ENCODE measurements around the gene FAM170B. TPM values are rescaled to one million over a fixed set of nuclear protein-coding genes. Genes with fewer than 3 reads are reported as not detected.

The FAM170B gene
- not detected for polyA plus RNA-seq (ENCODE audit: insufficient read length)

DNA sequence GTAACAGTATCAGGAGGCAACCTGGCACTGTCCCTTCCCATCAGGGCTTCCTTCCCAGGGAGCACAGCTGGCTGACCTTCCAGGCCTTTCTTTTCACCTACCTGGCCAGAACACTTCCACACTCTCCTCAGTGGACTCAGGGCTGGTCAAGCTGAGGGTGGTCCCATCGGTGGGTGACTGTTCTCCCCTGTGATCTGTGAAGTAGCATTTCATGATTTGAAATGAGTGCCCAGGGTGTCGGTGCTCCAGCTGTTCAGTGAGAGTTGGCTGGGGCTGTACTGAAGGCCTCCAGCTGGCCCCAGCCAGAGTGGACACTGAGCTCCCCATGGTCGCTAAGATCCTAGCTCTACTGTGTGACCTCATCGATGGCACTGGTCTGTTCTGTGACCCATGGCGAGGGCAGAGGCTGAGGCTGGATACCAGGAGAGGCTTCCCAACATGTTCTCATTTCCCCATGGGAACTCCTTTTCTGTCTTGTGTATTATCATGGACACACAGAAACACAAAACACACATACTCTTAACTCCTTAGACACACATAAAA, at the start of gene FAM170B:
Gene FAM170B (minus strand): TSS at position 316 of the 543 bp plus-strand sequence. CDS start 103 bp downstream, at position 213.
- DNase-seq (ENCODE audit: low read depth), result no peak

DNA sequence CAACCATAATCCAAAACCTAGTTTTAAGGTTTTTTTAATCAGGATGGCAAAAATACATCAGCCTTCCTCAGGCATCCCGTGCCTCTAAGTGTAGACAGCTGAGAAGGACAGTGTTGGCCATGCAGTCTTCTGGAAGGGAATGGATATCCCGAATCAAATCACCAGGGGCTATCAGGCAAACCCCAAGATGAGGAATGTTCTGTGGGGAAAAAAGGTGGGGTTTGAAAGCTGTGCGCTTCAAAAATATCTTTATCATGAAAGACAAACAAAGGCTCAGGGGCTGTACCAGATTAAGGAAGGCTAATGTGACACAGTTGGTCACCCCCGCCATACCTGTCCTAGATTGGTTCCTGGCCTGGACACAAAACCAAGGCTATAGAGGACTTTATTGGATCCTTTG, 49.0 kb upstream of the FAM170B start:
- DNase-seq (ENCODE audit: low read depth), result no peak

- no peak for DNase-seq (ENCODE audit: low read depth)
Measured at GRCh38 chr10:49180444-49180860, 46.6 kb upstream of the FAM170B start.

GRCh38 chr10:49179699-49180443, 46.0 kb upstream of the FAM170B start:
- no peak for DNase-seq (ENCODE audit: low read depth)

DNA sequence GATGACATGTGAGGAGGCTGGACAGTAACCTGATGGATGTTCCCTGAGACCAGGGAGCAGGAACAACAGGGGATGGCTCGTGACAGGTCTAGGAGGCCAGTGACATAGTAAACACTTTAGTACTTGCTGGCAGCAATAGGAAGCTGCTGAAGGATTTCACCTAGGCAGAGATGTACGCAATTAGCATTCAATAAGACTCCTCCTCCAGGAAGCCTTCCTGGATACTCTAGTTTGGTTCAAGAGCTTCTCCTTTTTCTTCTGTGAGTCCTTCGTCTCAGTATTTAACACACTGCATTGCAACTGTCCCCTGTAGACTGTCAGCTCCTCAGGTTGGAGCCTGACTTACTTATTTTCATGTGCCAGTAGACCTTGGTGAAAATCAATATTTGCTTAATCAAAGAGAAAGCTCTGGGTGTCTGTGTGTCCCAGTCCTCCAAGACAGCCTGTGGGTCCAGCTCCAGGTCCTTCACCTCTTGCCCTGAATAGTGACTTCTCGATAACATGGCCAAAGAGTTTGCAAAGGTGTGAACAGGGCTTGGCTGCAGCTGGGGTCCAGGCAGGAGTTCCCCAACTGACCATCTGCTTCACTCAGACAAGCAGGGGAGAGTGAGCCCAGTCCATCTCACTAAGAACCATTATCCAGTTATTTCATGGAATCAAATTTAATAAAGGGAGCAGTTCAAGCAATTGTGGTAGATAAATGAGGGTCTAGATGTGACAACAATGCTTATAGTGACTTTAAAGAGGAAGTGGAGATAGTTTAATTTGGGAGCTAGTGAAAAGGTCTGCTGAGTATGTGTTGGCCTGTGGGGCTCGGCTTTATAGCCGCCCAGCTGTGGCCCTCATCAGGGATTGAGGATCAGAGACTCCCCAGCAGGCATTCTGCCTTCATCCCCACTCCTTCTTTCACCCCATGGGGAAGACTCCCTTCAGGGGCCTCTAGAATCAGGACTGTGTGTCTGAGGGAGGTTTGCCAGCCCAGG, 45.0 kb upstream of the FAM170B start:
- DNase-seq (ENCODE audit: low read depth), result no peak

- DNase-seq (ENCODE audit: low read depth), result peak; percentile 17
Measured at GRCh38 chr10:49177391-49178355, 43.9 kb upstream of the FAM170B start.

GRCh38 chr10:49176310-49177268, 42.8 kb upstream of the FAM170B start:
- no peak for DNase-seq (ENCODE audit: low read depth)

DNA sequence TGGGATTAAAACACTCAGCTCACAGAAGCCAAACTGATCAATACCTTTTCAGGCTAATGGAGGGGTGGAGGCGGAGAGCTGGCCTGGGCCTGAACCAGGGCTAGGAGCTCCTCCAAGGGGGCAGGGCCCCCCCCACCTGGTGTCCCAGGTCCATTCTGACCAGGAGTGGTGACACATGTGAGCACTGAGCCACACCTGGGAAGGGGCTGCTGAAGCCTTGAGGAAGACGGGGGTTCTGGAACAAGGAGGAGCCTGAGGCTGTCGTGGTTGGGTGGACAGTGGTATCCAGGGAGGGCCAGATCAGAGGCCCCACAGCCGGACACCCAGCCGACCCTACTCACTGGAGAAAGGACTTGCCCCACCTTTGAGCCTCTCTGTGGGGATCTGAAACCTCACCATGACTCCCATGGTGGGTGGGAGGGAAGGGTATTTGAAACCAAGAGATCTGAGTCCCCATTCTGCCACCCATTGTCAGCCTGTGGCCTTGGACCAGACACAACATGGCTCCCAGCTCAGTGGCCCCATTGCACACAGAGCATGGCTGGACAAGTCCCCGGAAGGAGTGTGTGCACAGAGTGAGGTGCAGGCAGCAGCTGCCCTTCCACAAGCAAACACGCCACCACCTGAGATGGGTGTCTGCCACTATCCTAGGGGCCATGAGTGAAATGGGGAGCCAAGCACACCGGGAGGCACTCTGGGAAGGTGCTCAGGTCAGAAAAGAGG, 41.9 kb upstream of the FAM170B start:
- DNase-seq (ENCODE audit: low read depth), result no peak

DNA sequence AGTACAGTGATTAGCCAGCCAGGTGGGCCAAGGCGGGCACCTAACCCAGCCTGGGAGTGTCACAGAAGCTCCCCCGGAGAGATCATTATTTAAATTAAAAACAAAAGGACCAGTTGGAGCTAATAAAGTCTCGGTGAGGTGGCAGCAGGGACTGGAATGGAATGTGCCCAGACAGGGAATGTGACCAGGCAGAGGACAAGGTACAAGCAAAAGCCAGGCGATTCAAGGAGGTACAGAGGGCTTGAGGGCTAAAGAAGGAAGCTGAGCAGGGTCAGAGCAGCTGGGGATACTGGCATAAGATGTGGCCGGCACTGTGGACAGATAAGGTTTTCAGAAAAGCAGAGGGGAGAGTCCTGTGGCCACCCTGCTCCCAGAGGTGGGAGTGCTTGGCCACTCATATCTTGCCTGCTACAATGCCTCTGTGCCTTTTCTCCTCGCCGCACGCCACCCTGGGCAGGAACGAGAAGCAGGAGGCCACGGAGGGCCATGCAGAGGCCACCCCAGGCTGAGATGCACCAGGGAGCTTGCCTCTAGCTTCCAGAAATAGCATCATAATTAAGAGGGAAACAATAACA, 41.2 kb upstream of the FAM170B start:
- DNase-seq (ENCODE audit: low read depth), result no peak

- no peak for DNase-seq (ENCODE audit: low read depth)
Measured at GRCh38 chr10:49174261-49174925, 40.6 kb upstream of the FAM170B start.

GRCh38 chr10:49173853-49174252, 40.0 kb upstream of the FAM170B start:
- no peak for DNase-seq (ENCODE audit: low read depth)

- no peak for DNase-seq (ENCODE audit: low read depth)
Measured at GRCh38 chr10:49173201-49173772, 39.5 kb upstream of the FAM170B start.

DNA sequence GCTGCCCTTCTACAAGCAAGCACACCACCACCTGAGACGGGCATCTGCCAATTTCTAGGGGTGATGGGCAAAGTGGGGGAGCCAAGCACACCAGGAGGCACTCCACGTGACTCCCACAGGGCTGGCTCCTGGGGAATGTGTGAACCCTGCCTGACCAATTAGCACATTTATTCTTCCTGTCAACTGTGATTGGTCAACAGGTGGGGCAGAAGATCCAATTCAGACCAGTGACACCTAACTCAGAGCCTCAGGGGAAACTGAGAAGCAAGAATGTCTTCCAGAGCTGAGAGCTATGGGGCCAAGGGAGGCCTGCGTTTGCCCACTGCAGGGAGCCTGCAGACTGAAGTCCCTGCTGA, 38.9 kb upstream of the FAM170B start:
- DNase-seq (ENCODE audit: low read depth), result no peak

GRCh38 chr10:49172061-49172776, 38.4 kb upstream of the FAM170B start:
- no peak for DNase-seq (ENCODE audit: low read depth)

DNA sequence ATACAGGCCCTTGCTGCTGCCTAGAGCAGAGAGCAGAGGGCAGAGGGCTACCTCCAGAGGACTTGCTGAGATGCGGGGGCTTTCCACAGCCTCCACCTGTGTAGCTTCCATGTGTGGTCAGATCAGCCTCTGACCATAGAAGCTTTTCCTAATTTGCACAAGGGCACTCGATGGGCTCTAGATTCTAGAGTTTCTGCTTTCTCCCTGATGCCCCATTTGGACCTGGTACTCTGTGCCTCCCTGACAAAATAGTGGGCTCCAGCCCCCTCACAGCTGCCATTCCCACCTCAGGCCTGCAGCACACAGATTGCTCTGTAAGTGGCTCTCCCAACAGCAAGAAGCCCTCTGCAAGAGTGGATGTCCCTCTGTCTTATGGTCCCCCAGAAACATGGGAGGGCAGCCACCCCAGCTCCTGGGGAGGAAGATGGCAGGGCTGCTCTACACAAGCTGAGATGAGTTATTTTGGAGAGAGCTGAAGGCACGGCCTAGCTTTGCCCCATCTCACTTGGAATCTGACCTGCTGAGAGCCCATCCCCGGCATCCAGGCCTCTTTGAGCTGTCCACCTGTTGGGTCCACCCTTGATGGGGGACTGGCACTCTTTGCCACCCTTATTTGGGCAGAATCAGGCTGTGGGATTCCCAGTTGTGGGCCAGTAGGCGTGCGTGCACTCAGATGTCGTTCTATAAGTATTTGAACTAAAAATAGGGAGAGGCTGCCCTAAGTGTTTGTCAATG, 37.7 kb upstream of the FAM170B start:
- no peak for DNase-seq (ENCODE audit: low read depth)

DNA sequence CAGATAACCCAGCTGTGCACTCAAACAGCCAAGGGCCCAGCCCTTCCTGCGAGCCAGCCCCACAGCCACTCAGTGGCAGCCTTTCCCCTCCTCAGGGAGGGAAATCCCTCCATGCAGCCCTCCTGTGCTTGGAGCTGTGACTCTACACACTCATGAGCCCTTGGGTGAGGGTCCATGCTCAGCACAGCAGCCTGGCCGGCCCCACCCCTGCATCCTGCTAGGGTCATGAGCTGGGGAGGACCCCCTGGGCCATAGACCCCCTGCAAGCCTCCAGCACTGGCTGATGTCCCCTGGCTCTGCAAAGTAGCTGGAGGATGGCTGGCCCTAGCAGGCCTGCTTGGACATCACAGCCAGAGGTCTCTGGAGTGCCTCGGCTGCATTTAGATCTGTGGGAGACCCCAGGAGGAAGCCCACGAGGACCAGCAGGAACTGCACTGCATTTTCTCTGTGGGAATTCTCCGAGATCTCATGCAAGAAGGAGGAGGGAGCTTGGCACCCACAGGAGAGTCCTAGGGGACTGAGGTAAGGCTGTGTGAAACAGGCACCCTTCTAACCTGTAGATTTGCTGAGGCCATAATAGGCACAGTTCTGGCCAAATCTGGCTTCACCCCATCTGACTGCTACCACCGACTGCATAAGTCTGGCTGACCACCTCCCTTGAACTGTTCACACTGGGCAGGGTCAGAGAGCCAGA, 37.0 kb upstream of the FAM170B start:
- DNase-seq (ENCODE audit: low read depth), result no peak

All from forelimb muscle (tissue), 1 donor.